Ovary (tissue), 9 donors: Measurements from ENCODE around the gene GPR32. TPM values are rescaled to one million over a fixed set of nuclear protein-coding genes. Genes with fewer than 3 reads are reported as not detected.

Source experiments
- DNase-seq, 5 donors: peaks; one replicate each; pipeline ENCODE4 v3.0.0-alpha.2; 2019 to 2020
- H3K27ac ChIP-seq, 2 donors: fragments of 200-600 bp; one replicate each; pipeline versions ENCODE4 v1.5.1 to v1.8.0; 2019 to 2022
- H3K27me3 ChIP-seq: fragments of 200-600 bp; one replicate; pipeline ENCODE4 v1.8.0; 2022
- H3K36me3 ChIP-seq: fragments of 200-600 bp; sonication (generic); one replicate; pipeline ENCODE4 v1.5.1; 2019
- H3K4me1 ChIP-seq: one replicate; pipeline ENCODE4 v1.8.1; 2013; ENCODE audit warnings: mild to moderate bottlenecking, moderate library complexity; ENCODE audit not compliant: insufficient read depth
- H3K4me3 ChIP-seq: fragments of 200-600 bp; sonication (generic); one replicate; pipeline ENCODE4 v1.5.1; 2017
- H3K9me3 ChIP-seq, 2 donors: fragments of 200-600 bp in 1 of 2; sonication (generic) in 1 of 2; one replicate each; pipeline versions ENCODE4 v1.5.1 to v1.8.1; 2013 to 2019; ENCODE audit warnings: mild to moderate bottlenecking in 1 of 2, moderate library complexity in 1 of 2
- EP300 ChIP-seq: sonication (generic); formaldehyde crosslinking; IDR thresholded peaks from one replicate; pipeline ENCODE4 v1.6.1; 2017; ENCODE audit warnings: antibody characterized with exemption
- POLR2A ChIP-seq: fragments of 450-650 bp; IDR thresholded peaks from one replicate; pipeline ENCODE4 v1.6.1; 2017; ENCODE audit warnings: antibody characterized with exemption, mild to moderate bottlenecking, moderate library complexity
- WGBS, 3 donors: extraction: QIAGEN DNeasy Blood & Tissue Kit in 1 of 3; methylation state at CpG; one replicate each; pipeline versions ENCODE4 v1.1.5 to v1.1.7; 2013 to 2017; 5-methylcytosine and 5-hydroxymethylcytosine counted together
- intact Hi-C, 4 donors: fragments of 100-400 bp; cut with DNase I; formaldehyde crosslinking; loops; one replicate each; pipeline versions ENCODE4 v1.11.0 to v1.15.1; 2022 to 2023
- polyA plus RNA-seq, 2 donors: library from polyadenylated mRNA; stranded (reverse); fragments of 200-250 nt in 1 of 2; fragments of 350-450 nt in 1 of 2; fragmentation: Illumina TruSeq in 1 of 2; extraction: RNeasy Lipid Tissue Mini Kit (QIAGEN cat#74804) in 1 of 2; gene quantifications; one replicate each; pipeline ENCODE4 v1.2.3, GENCODE V29; 2013 to 2014
- total RNA-seq, 7 donors: library from RNA; depleted of rRNA in 2 of 7; stranded (reverse); fragments of >200 nt in 2 of 7; fragmentation: NEBNext Ultra II Directional in 3 of 7; extraction: Animal tissue kit (Norgen Biotek cat#: 25700) in 3 of 7; gene quantifications; one replicate each; pipeline versions ENCODE4 v1.1.0 to v1.2.4, GENCODE V29; 2016 to 2023
- TF ChIP-seq, protein P1 (sequence below), 3 donors: fragments of 450-650 bp in 2 of 3; fragments of 200-600 bp in 1 of 3; IDR thresholded peaks; one replicate each; pipeline versions ENCODE4 v1.5.1 to v1.8.0; 2016 to 2022; ENCODE audit warnings: antibody characterized with exemption in 3 of 3, mild to moderate bottlenecking in 1 of 3
- donor health status: DM: no; HTN: no; CAD: no; lungs with moderate emphysema.
- donor health status: DM: no; HTN: no; CAD: no.
- donor health status: Bipolar disorder and iron deficiency.
- donor health status: DM: yes; HTN: yes; CAD: no.
- donor health status: DM: no; HTN: no; CAD: no.
- donor health status: DM: yes; HTN: yes; CAD: no.

Gene GPR32
- total and polyA plus RNA-seq, 9 donors: not detected

DNA sequence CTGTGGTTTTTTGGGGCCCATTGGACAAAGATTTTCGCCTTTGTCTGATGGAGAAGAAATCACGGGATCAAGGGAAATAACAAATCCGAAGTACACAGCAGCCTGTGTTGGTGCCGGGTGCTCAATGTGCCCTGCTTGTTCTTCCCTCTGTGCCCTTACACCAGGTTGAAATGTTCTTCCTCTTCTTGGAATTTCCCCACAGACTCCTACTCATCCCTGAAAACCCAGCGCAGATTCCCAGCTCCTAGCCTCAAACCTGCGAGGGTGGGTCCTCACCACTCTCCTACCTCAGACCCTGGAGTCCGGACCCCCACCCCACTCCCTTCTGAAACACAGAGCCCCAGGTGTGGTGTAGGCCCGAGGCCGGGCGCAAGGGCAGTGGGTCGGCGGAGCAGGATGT is 15.1 kb downstream of the GPR32 start:
- TF ChIP-seq POLR2A (no peak), EP300 (no peak)
- TF ChIP-seq, protein P1, sequence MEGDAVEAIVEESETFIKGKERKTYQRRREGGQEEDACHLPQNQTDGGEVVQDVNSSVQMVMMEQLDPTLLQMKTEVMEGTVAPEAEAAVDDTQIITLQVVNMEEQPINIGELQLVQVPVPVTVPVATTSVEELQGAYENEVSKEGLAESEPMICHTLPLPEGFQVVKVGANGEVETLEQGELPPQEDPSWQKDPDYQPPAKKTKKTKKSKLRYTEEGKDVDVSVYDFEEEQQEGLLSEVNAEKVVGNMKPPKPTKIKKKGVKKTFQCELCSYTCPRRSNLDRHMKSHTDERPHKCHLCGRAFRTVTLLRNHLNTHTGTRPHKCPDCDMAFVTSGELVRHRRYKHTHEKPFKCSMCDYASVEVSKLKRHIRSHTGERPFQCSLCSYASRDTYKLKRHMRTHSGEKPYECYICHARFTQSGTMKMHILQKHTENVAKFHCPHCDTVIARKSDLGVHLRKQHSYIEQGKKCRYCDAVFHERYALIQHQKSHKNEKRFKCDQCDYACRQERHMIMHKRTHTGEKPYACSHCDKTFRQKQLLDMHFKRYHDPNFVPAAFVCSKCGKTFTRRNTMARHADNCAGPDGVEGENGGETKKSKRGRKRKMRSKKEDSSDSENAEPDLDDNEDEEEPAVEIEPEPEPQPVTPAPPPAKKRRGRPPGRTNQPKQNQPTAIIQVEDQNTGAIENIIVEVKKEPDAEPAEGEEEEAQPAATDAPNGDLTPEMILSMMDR (IDR thresholded peaks at IDR 0.05): no peak
- Histone ChIP-seq H3K4me1 (no peaks in the 10 kb centered on the region), H3K9me3 (no peaks in the 10 kb centered on the region), H3K27ac (no peak overlapping the region), H3K36me3 (no peaks in the 10 kb centered on the region), H3K27me3 (no peaks in the 10 kb centered on the region), H3K4me3 (no peak overlapping the region)
- DNase-seq: no peak
- 85 to 88% (median 87%) methylated on average over 12 of the region's 12 CpGs for WGBS, 3 donors
- intact Hi-C loops: loop anchor here in 1 of 4 donors (10.0 kb wide), 1 partner anchor 241 kb away; no protein-coding TSS in a partner anchor

- peak in 1 of 5 donors; percentile 27 for DNase-seq
- TF ChIP-seq, protein P1 (IDR thresholded peaks at IDR 0.05): no peak
- no peak for TF ChIP-seq EP300
- TF ChIP-seq POLR2A: no peak
- 77 to 86% (median 82%) methylated on average over 8 to 15 of the region's 15 CpGs for WGBS, 3 donors
- Histone ChIP-seq H3K36me3 (no peaks in the 10 kb centered on the region), H3K9me3 (no peaks in the 10 kb centered on the region), H3K27me3 (no peaks in the 10 kb centered on the region), H3K4me3 (no peak within 1 kb of the TSS), H3K27ac (no peak within 1 kb of the TSS), H3K4me1 (no peaks in the 10 kb centered on the region)
- intact Hi-C loops: loop anchor here in 1 of 4 donors (10.0 kb wide), 1 partner anchor 276 kb away; the partner anchor contains the start of genes ASPDH and JOSD2
Measured at GRCh38 chr19:50790396-50790795, 20.1 kb downstream of the GPR32 start, which contains the start of gene ACP4. Gene ACP4, plus strand, starts transcription at chr19:50790415. Its CDS starts 0 bp downstream, at chr19:50790415.

- WGBS, 3 donors: 68 to 76% (median 70%) methylated on average over 6 of the region's 6 CpGs
- DNase-seq: no peak
- Histone ChIP-seq H3K4me3 (no peak overlapping the region), H3K36me3 (no peaks in the 10 kb centered on the region), H3K9me3 (no peaks in the 10 kb centered on the region), H3K4me1 (no peaks in the 10 kb centered on the region), H3K27ac (no peak overlapping the region), H3K27me3 (no peaks in the 10 kb centered on the region)
- TF ChIP-seq POLR2A: no peak
- no peak for TF ChIP-seq EP300
- TF ChIP-seq, protein P1 (IDR thresholded peaks at IDR 0.05): no peak
- intact Hi-C loops: loop anchor here in 1 of 4 donors (10.0 kb wide), 1 partner anchor 276 kb away; the partner anchor contains the start of genes ASPDH and JOSD2
Measured at GRCh38 chr19:50790922-50791467, 20.7 kb downstream of the GPR32 start.

DNA sequence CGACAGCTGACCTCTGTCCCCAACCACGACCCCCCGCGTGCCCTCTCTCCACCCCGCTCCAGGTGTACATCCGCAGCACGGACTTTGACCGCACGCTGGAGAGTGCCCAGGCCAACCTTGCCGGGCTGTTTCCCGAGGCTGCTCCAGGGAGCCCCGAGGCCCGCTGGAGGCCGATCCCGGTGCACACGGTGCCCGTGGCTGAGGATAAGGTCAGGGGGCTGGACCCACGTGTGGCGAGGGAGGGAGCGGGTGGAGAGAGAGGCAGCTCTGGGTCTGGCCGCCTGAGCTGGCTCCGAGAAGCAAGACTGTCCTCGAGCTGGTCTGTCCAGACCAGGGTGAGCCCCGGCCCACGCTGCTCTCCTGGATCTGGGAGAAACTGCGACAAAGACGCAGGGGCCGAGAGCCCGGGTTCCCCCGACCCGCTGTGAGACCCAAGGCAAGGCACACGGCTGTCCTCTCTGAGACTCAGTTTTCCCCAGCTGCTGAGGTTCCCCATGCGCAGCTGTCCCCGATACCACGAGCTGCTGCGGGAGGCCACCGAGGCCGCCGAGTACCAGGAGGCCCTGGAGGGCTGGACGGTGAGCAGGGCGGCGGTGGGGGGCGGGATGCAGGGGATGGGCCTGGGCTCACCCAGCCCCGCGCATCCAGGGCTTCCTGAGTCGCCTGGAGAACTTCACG is 21.5 kb downstream of the GPR32 start:
- H3K27me3 ChIP-seq: no peaks in the 10 kb centered on the region

More for the DNA sequence above, 21.5 kb downstream of the GPR32 start:
- H3K36me3 ChIP-seq: no peaks in the 10 kb centered on the region
- no peaks in the 10 kb centered on the region for H3K4me1 ChIP-seq
- DNase-seq: no peak
- WGBS, 3 donors: 67 to 75% (median 68%) methylated on average over 43 to 47 of the region's 47 CpGs
- intact Hi-C loops: loop anchor here in 1 of 4 donors (10.0 kb wide), 1 partner anchor 277 kb away; the partner anchor contains the start of genes ASPDH and JOSD2
- H3K4me3 ChIP-seq: no peak overlapping the region
- no peak overlapping the region for H3K27ac ChIP-seq
- TF ChIP-seq, protein P1 (IDR thresholded peaks at IDR 0.05): no peak
- TF ChIP-seq EP300: no peak
- TF ChIP-seq POLR2A: no peak
- no peaks in the 10 kb centered on the region for H3K9me3 ChIP-seq
